GM23338 (cell line): ENCODE measurements around the gene FSIP1. TPM values are rescaled to one million over a fixed set of nuclear protein-coding genes. Genes with fewer than 3 reads are reported as not detected.
A peak's percentile ranks its signal among the peaks of the same experiment; 100 is the strongest.

Source experiments
- ATAC-seq: fragments of 200-7000 bp; cut with Tn5 transposase; 3 replicates; pipeline ENCODE4 v1.9.1; 2020
- DNase-seq: peaks from one replicate; pipeline ENCODE4 v3.0.0-alpha.2; 2015; ENCODE audit warnings: low spot score
- H2AFZ ChIP-seq: fragments of 200-600 bp; sonication (generic); 2 replicates; pipeline ENCODE4 v1.8.0; 2016; ENCODE audit warnings: antibody characterized with exemption, mild to moderate bottlenecking, moderate library complexity
- H3F3A ChIP-seq: fragments of 200-600 bp; sonication (generic); replicated peaks from 2 replicates; pipeline ENCODE4 v1.8.0; 2017; ENCODE audit warnings: antibody characterized with exemption, mixed run types, low read depth
- H3K27ac ChIP-seq: fragments of 200-600 bp; sonication (generic); 2 replicates; pipeline ENCODE4 v1.6.1; 2016; ENCODE audit warnings: low read depth
- H3K27me3 ChIP-seq: fragments of 200-600 bp; sonication (generic); 2 replicates; pipeline ENCODE4 v1.8.0; 2016; ENCODE audit warnings: mild to moderate bottlenecking, mixed run types, moderate library complexity; ENCODE audit not compliant: insufficient read depth
- H3K36me3 ChIP-seq: fragments of 200-600 bp; sonication (generic); 2 replicates; pipeline ENCODE4 v1.8.0; 2016; ENCODE audit warnings: mild to moderate bottlenecking; ENCODE audit not compliant: insufficient read depth
- H3K4me1 ChIP-seq: fragments of 200-600 bp; sonication (generic); 2 replicates; pipeline ENCODE4 v1.8.0; 2016; ENCODE audit warnings: mild to moderate bottlenecking, moderate library complexity; ENCODE audit not compliant: insufficient read depth
- H3K4me2 ChIP-seq: fragments of 200-600 bp; sonication (generic); 2 replicates; pipeline ENCODE4 v1.7.1; 2017; ENCODE audit warnings: mixed run types
- H3K4me3 ChIP-seq: fragments of 200-600 bp; sonication (generic); 2 replicates; pipeline ENCODE4 v1.6.1; 2016; ENCODE audit warnings: mixed run types
- H3K79me2 ChIP-seq: fragments of 200-600 bp; sonication (generic); replicated peaks from 2 replicates; pipeline ENCODE4 v1.8.0; 2017; ENCODE audit warnings: mild to moderate bottlenecking; ENCODE audit not compliant: insufficient read depth
- H3K9me2 ChIP-seq: fragments of 200-600 bp; sonication (generic); 2 replicates; pipeline ENCODE4 v1.8.0; 2017; ENCODE audit not compliant: insufficient read depth
- H4K20me1 ChIP-seq: fragments of 200-600 bp; sonication (generic); replicated peaks from 2 replicates; pipeline ENCODE4 v1.8.0; 2017; ENCODE audit warnings: mild to moderate bottlenecking; ENCODE audit not compliant: insufficient read depth
- H3K27ac Mint-ChIP-seq: 2 replicates; pipeline ENCODE4 v1.8.0; 2020; ENCODE audit warnings: inconsistent platforms, mild to moderate bottlenecking, moderate library complexity, mixed read lengths
- H3K27me3 Mint-ChIP-seq: 3 replicates; pipeline ENCODE4 v1.8.0; 2022; ENCODE audit warnings: low read depth, mild to moderate bottlenecking, moderate library complexity, mixed read lengths, inconsistent platforms; ENCODE audit not compliant: insufficient read depth, poor library complexity
- H3K36me3 Mint-ChIP-seq: 3 replicates; pipeline ENCODE4 v1.8.0; 2021; ENCODE audit warnings: low read depth, mild to moderate bottlenecking, inconsistent platforms, moderate library complexity, mixed read lengths
- H3K4me1 Mint-ChIP-seq: 3 replicates; pipeline ENCODE4 v1.8.0; 2020; ENCODE audit warnings: mild to moderate bottlenecking, inconsistent platforms, mixed read lengths
- H3K4me3 Mint-ChIP-seq: 3 replicates; pipeline ENCODE4 v1.8.0; 2021; ENCODE audit warnings: moderate library complexity, mild to moderate bottlenecking, inconsistent platforms, mixed read lengths
- H3K9me3 Mint-ChIP-seq: 3 replicates; pipeline ENCODE4 v1.8.0; 2020; ENCODE audit warnings: moderate library complexity, mild to moderate bottlenecking, inconsistent platforms, mixed read lengths
- CREB1 ChIP-seq: fragments of 250-450 bp; sonication (Bioruptor Pico); IDR thresholded peaks from 2 replicates; pipeline ENCODE4 v1.5.0; 2020; ENCODE audit warnings: low read depth, mild to moderate bottlenecking, moderate library complexity
- EZH2 ChIP-seq: fragments of 200-600 bp; sonication (generic); IDR thresholded peaks from one replicate; pipeline ENCODE4 v1.8.0; 2017; ENCODE audit warnings: antibody characterized with exemption, mild to moderate bottlenecking, low read depth; ENCODE audit not compliant: unreplicated experiment
- EZH2phosphoT487 ChIP-seq: fragments of 200-600 bp; sonication (generic); IDR thresholded peaks from one replicate; pipeline ENCODE4 v1.8.1; 2018; ENCODE audit warnings: antibody characterized with exemption; ENCODE audit not compliant: unreplicated experiment
- JUNB ChIP-seq: IDR thresholded peaks from one replicate; pipeline ENCODE4 v1.6.1; 2016; ENCODE audit warnings: antibody characterized with exemption; ENCODE audit not compliant: unreplicated experiment
- NANOG ChIP-seq: IDR thresholded peaks from 2 replicates; pipeline ENCODE4 v1.6.1; 2016; ENCODE audit warnings: antibody characterized with exemption, borderline replicate concordance
- POLR2AphosphoS5 ChIP-seq: IDR thresholded peaks from 2 replicates; pipeline ENCODE4 v1.6.1; 2016; ENCODE audit warnings: antibody characterized with exemption, low read depth
- REST ChIP-seq: IDR thresholded peaks from one replicate; pipeline ENCODE4 v1.6.1; 2018; ENCODE audit warnings: antibody characterized with exemption; ENCODE audit not compliant: unreplicated experiment
- STAT1 ChIP-seq: IDR thresholded peaks from one replicate; pipeline ENCODE4 v1.6.1; 2016; ENCODE audit warnings: antibody characterized with exemption; ENCODE audit not compliant: unreplicated experiment
- ZNF114 ChIP-seq: fragments of 250-450 bp; sonication (Bioruptor Pico); IDR thresholded peaks from 2 replicates; pipeline ENCODE4 v1.5.0; 2020; ENCODE audit warnings: mild to moderate bottlenecking, moderate library complexity
- ZNF331 ChIP-seq: fragments of 250-450 bp; sonication (Bioruptor Pico); IDR thresholded peaks from 2 replicates; pipeline ENCODE4 v1.5.0; 2020; ENCODE audit warnings: low read depth, mild to moderate bottlenecking, moderate library complexity
- ZNF462 ChIP-seq: fragments of 250-450 bp; sonication (Bioruptor Pico); IDR thresholded peaks from 2 replicates; pipeline ENCODE4 v1.5.0; 2020; ENCODE audit warnings: mild to moderate bottlenecking, moderate library complexity
- polyA plus RNA-seq: library from polyadenylated mRNA; unstranded; fragments of >200 nt; fragmentation: Nextera tagmentation; extraction: Ambion mirVana; gene quantifications from 2 replicates; pipeline ENCODE4 v1.2.1, GENCODE V29; 2016
- total RNA-seq: library from RNA; depleted of rRNA; stranded (reverse); fragments of >200 nt; shearing (Covaris generic); gene quantifications from 2 replicates; pipeline ENCODE4 v1.2.3, GENCODE V29; 2014

FSIP1 gene
- total and polyA plus RNA-seq, 2 experiments from 2014 or later, result 0.92 to 2.1 TPM

GRCh38 chr15:39667382-39668127 is 115.1 kb downstream of the FSIP1 start (continued):
- TF ChIP-seq REST, result no peak
- no peak for TF ChIP-seq JUNB
- TF ChIP-seq NANOG, result no peak
- TF ChIP-seq ZNF114 (CRISPR knock-in tag), result no peak
- no peak for TF ChIP-seq EZH2
- TF ChIP-seq POLR2AphosphoS5, result no peak

DNA sequence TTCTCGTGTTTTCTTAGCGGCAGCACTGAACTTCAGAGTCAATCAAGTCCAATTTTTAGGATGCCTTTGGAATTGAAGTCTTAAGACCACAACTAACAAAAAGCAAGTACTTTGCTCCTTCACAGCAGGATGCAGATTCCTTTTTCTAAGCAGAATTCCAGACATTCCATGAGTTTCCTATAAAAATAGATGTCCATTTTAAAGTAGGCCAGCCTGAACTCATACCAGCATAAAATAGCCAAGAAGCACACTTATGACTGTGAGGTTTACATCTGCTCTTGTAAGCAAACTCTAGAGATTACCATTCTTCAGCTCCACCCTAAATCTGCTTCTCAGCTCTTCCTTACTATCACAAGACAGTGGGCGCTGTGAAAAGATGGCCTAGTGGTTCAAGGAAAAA is 116.0 kb downstream of the FSIP1 start:
- H3K4me1 Mint-ChIP-seq, result peaks cover 42% of the 10 kb centered on the region
- Histone ChIP-seq H3K4me2 (peak overlapping the region; percentile 19), H3F3A (no peaks in the 10 kb centered on the region), H3K4me1 (peaks cover 30% of the 10 kb centered on the region), H3K27me3 (no peaks in the 10 kb centered on the region), H4K20me1 (no peaks in the 10 kb centered on the region), H2AFZ (no peak overlapping the region), H3K9me2 (no peaks in the 10 kb centered on the region), H3K27ac (peak overlapping the region; percentile 29), H3K79me2 (no peaks in the 10 kb centered on the region), H3K4me3 (no peak overlapping the region), H3K36me3 (no peaks in the 10 kb centered on the region)
- DNase-seq, result peak; percentile 74
- H3K36me3 Mint-ChIP-seq, result no peaks in the 10 kb centered on the region
- peak overlapping the region; percentile 39; the same call in 1 of the 2 replicates for H3K27ac Mint-ChIP-seq
- no peak overlapping the region for H3K4me3 Mint-ChIP-seq
- H3K27me3 Mint-ChIP-seq, result peaks cover 1% of the 10 kb centered on the region
- no peaks in the 10 kb centered on the region for H3K9me3 Mint-ChIP-seq
- ATAC-seq, result peak; percentile 53
- TF ChIP-seq ZNF331 (CRISPR knock-in tag), result no peak
- TF ChIP-seq CREB1, result no peak
- no peak for TF ChIP-seq ZNF462 (CRISPR knock-in tag)
- TF ChIP-seq REST, result no peak
- TF ChIP-seq STAT1, result no peak
- TF ChIP-seq POLR2AphosphoS5, result no peak
- TF ChIP-seq ZNF114 (CRISPR knock-in tag), result no peak
- no peak for TF ChIP-seq EZH2phosphoT487
- no peak for TF ChIP-seq JUNB
- no peak for TF ChIP-seq EZH2
